ENCODE data around the gene SCTR. TPM values are rescaled to one million over a fixed set of nuclear protein-coding genes. Genes with fewer than 3 reads are reported as not detected.

The SCTR gene
- total and polyA plus RNA-seq, 2 of the 8 experiments (the other 6 are each of a cell fraction or from before 2014, with no cell fraction given): 0.15 TPM; not detected in 1

- TF ChIP-seq CBX5 (IDR thresholded peaks at IDR 0.05; ENCODE audit: low read depth, low read length) (no peak), TAF7 (optimal IDR thresholded peaks at IDR 0.05; ENCODE audit: borderline replicate concordance, low read depth, low read length) (no peak), TCF12 (IDR thresholded peaks at IDR 0.05; ENCODE audit: low read depth, low read length) (no peak)
These were observed 10.5 kb downstream of the SCTR start (continued) for GRCh38 chr2:119513832-119514231.

All from H1 (cell line).